GM12878 (cell line): Measurements from ENCODE around the gene JPT1. TPM values are rescaled to one million over a fixed set of nuclear protein-coding genes. Genes with fewer than 3 reads are reported as not detected.
A peak's percentile ranks its signal among the peaks of the same experiment; 100 is the strongest.

ENCODE experiments used
- ASH2L ChIP-seq: fragments of 300-600, 200-600 bp; sonication (generic); IDR thresholded peaks from 2 replicates; pipeline ENCODE4 v1.6.1; 2017; ENCODE audit warnings: low read depth, mild to moderate bottlenecking, borderline replicate concordance
- BCL3 ChIP-seq: IDR thresholded peaks from 2 replicates; pipeline ENCODE4 v1.6.1; 2011; ENCODE audit warnings: borderline replicate concordance, low read depth, mild to moderate bottlenecking, moderate library complexity, low read length; ENCODE audit not compliant: insufficient read depth, poor library complexity, severe bottlenecking
- BRCA1 ChIP-seq: IDR thresholded peaks from 2 replicates; pipeline ENCODE4 v1.6.1; 2011; ENCODE audit warnings: low read depth, low read length, improper control_type of control experiment
- ELK1 ChIP-seq: IDR thresholded peaks from 2 replicates; pipeline ENCODE4 v1.6.1; 2012; ENCODE audit warnings: low read depth, low read length, improper control_type of control experiment
- EZH2 ChIP-seq: IDR thresholded peaks from 2 replicates; pipeline ENCODE4 v1.6.1; 2012; ENCODE audit warnings: low read depth, mild to moderate bottlenecking, control low read depth, inconsistent platforms, low read length, borderline replicate concordance; ENCODE audit not compliant: control insufficient read depth
- GATAD2B ChIP-seq: fragments of 450-650 bp; conservative IDR thresholded peaks from 2 replicates; pipeline ENCODE4 v1.6.1; 2017; ENCODE audit warnings: low read depth, mild to moderate bottlenecking, moderate library complexity
- HCFC1 ChIP-seq: fragments of 150-350 bp; IDR thresholded peaks from 2 replicates; pipeline ENCODE4 v1.6.1; 2014; ENCODE audit warnings: low read length
- IRF4 ChIP-seq: IDR thresholded peaks from 2 replicates; pipeline ENCODE4 v1.6.1; 2011; ENCODE audit warnings: low read depth, low read length
- MYB ChIP-seq: fragments of 150-350 bp; IDR thresholded peaks from 2 replicates; pipeline ENCODE4 v1.6.1; 2014; ENCODE audit warnings: mild to moderate bottlenecking, low read depth, low read length, borderline replicate concordance
- NFXL1 ChIP-seq: fragments of 450-650 bp; IDR thresholded peaks from 2 replicates; pipeline ENCODE4 v1.6.1; 2017; ENCODE audit warnings: antibody characterized with exemption, mild to moderate bottlenecking, borderline replicate concordance
- POU2F2 ChIP-seq: IDR thresholded peaks from 3 replicates; pipeline ENCODE4 v1.6.1; 2011; ENCODE audit warnings: low read depth, mild to moderate bottlenecking, low read length, borderline replicate concordance
- RAD51 ChIP-seq: fragments of 450-650 bp; IDR thresholded peaks from 2 replicates; pipeline ENCODE4 v1.6.1; 2016; ENCODE audit warnings: moderate library complexity, mild to moderate bottlenecking, inconsistent platforms
- SIX5 ChIP-seq: IDR thresholded peaks from 2 replicates; pipeline ENCODE4 v1.6.1; 2011; ENCODE audit warnings: mild to moderate bottlenecking, low read depth, low read length, moderate library complexity; ENCODE audit not compliant: severe bottlenecking
- SMAD1 ChIP-seq: fragments of 450-650 bp; IDR thresholded peaks from 2 replicates; pipeline ENCODE4 v1.6.1; 2018; ENCODE audit warnings: mild to moderate bottlenecking, low read depth; ENCODE audit not compliant: partially characterized antibody
- SMC3 ChIP-seq: IDR thresholded peaks from 2 replicates; pipeline ENCODE4 v1.6.1; 2011; ENCODE audit warnings: low read length, improper control_type of control experiment, borderline replicate concordance
- TCF12 ChIP-seq: IDR thresholded peaks from 2 replicates; pipeline ENCODE4 v1.6.1; 2011; ENCODE audit warnings: low read depth, mild to moderate bottlenecking, low read length
- TCF3 ChIP-seq: IDR thresholded peaks from 2 replicates; pipeline ENCODE4 v1.6.1; 2012; ENCODE audit warnings: low read depth, mild to moderate bottlenecking, low read length, borderline replicate concordance; ENCODE audit not compliant: insufficient read depth
- ZBTB11 ChIP-seq: fragments of 450-650 bp; formaldehyde crosslinking; IDR thresholded peaks from 2 replicates; pipeline ENCODE4 v1.5.0; 2022; ENCODE audit warnings: mild to moderate bottlenecking, missing genetic modification characterization
- ZBTB33 ChIP-seq: fragments of 450-650 bp; IDR thresholded peaks from 2 replicates; pipeline ENCODE4 v1.6.1; 2017; ENCODE audit warnings: mild to moderate bottlenecking
- ZNF207 ChIP-seq: fragments of 450-650 bp; IDR thresholded peaks from 2 replicates; pipeline ENCODE4 v1.6.1; 2014; ENCODE audit warnings: antibody characterized with exemption, mild to moderate bottlenecking, borderline replicate concordance
- ZNF274 ChIP-seq: IDR thresholded peaks from one replicate; pipeline ENCODE4 v1.8.0; 2011; ENCODE audit not compliant: insufficient read length, insufficient read depth
- polyA plus RNA-seq, 11 experiments: library from polyadenylated mRNA; depleted of rRNA in 4 of 11; unstranded in 6 of 11; stranded (reverse) in 5 of 11; fragments of >200 nt; fragmentation: Nextera tagmentation in 4 of 11; fragmentation: Illumina TruSeq in 1 of 11; extraction: Ambion mirVana in 4 of 11; extraction: Trizol in 1 of 11; gene quantifications; 1 replicate in 1 of 11; 2 replicates in 10 of 11; pipeline versions ENCODE4 v1.2.1 to v1.2.3, GENCODE V29; 2011 to 2016; ENCODE audit warnings: inconsistent platforms in 2 of 11, missing spikeins in 2 of 11, low read depth in 1 of 11
- total RNA-seq, 4 experiments: library from RNA; depleted of rRNA in 3 of 4; stranded (reverse); fragments of >200 nt in 3 of 4; fragmentation: Illumina TruSeq in 1 of 4; extraction: Trizol in 1 of 4; gene quantifications; 2 replicates each; pipeline versions ENCODE4 v1.2.1 to v1.2.3, GENCODE V29; 2013 to 2021

JPT1 gene
- total and polyA plus RNA-seq, 10 of the 15 experiments (the other 5 are each of a cell fraction or from before 2014, with no cell fraction given): 79.7 to 651 (median 323) TPM

GRCh38 chr17:75154195-75155106, at the start of gene JPT1 (continued):
- TF ChIP-seq ELK1: no peak
- no peak for TF ChIP-seq ZBTB33
- peak; percentile 96 for TF ChIP-seq POU2F2
- TF ChIP-seq TCF12: peak; percentile 76; the same call in 1 of the 2 replicates
- TF ChIP-seq SIX5: no peak
- peak; percentile 26 for TF ChIP-seq BCL3
- TF ChIP-seq HCFC1: peak; percentile 28; the same call in 1 of the 2 replicates
- peak; percentile 78 for TF ChIP-seq SMAD1
- TF ChIP-seq ZNF274: no peak
- no peak for TF ChIP-seq ZBTB11 (CRISPR knock-in tag)
- no peak for TF ChIP-seq BRCA1
- no peak for TF ChIP-seq MYB
- no peak for TF ChIP-seq EZH2
- TF ChIP-seq TCF3: peak; percentile 90
- TF ChIP-seq GATAD2B: peak; percentile 91
- TF ChIP-seq ZNF207: peak; percentile 83; the same call in 1 of the 2 replicates
- no peak for TF ChIP-seq IRF4
- TF ChIP-seq SMC3: no peak; the same call in 1 of the 2 replicates
- TF ChIP-seq ASH2L: peak; percentile 6; the same call in 1 of the 2 replicates
- TF ChIP-seq NFXL1: no peak
- TF ChIP-seq RAD51: no peak
